ENCODE measurements around the gene FBXL2.

Gene FBXL2

GRCh38 chr3:33430571-33430970 is 153.3 kb downstream of the FBXL2 start:
- no peak for DNase-seq

- DNase-seq: no peak
Measured at GRCh38 chr3:33433843-33434242, 156.6 kb downstream of the FBXL2 start.
